Uterus (tissue), 2 donors: ENCODE data around the gene ZNF3.

Experiments used
- POLR2A ChIP-seq, 2 donors: fragments of 450-650 bp; IDR thresholded peaks; one replicate each; pipeline ENCODE4 v1.6.1; 2016; ENCODE audit warnings: antibody characterized with exemption in 2 of 2, mild to moderate bottlenecking in 1 of 2, moderate library complexity in 1 of 2
- TF ChIP-seq, protein P1 (sequence below), 4 experiments: fragments of 200-600 bp in 2 of 4; fragments of 450-650 bp in 2 of 4; sonication (generic) in 2 of 4; IDR thresholded peaks; one replicate each; pipeline ENCODE4 v1.5.1; 2016 to 2019; ENCODE audit warnings: antibody characterized with exemption in 4 of 4, mild to moderate bottlenecking in 2 of 4, moderate library complexity in 1 of 4

GRCh38 chr7:100095289-100095688 lies 13.8 kb upstream of the ZNF3 start:
- TF ChIP-seq POLR2A (IDR thresholded peaks at IDR 0.05) = no peak
- TF ChIP-seq, protein P1, sequence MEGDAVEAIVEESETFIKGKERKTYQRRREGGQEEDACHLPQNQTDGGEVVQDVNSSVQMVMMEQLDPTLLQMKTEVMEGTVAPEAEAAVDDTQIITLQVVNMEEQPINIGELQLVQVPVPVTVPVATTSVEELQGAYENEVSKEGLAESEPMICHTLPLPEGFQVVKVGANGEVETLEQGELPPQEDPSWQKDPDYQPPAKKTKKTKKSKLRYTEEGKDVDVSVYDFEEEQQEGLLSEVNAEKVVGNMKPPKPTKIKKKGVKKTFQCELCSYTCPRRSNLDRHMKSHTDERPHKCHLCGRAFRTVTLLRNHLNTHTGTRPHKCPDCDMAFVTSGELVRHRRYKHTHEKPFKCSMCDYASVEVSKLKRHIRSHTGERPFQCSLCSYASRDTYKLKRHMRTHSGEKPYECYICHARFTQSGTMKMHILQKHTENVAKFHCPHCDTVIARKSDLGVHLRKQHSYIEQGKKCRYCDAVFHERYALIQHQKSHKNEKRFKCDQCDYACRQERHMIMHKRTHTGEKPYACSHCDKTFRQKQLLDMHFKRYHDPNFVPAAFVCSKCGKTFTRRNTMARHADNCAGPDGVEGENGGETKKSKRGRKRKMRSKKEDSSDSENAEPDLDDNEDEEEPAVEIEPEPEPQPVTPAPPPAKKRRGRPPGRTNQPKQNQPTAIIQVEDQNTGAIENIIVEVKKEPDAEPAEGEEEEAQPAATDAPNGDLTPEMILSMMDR (IDR thresholded peaks at IDR 0.05) = no peak
